ENCODE measurements around the gene UNC5A.

Gene UNC5A

DNA sequence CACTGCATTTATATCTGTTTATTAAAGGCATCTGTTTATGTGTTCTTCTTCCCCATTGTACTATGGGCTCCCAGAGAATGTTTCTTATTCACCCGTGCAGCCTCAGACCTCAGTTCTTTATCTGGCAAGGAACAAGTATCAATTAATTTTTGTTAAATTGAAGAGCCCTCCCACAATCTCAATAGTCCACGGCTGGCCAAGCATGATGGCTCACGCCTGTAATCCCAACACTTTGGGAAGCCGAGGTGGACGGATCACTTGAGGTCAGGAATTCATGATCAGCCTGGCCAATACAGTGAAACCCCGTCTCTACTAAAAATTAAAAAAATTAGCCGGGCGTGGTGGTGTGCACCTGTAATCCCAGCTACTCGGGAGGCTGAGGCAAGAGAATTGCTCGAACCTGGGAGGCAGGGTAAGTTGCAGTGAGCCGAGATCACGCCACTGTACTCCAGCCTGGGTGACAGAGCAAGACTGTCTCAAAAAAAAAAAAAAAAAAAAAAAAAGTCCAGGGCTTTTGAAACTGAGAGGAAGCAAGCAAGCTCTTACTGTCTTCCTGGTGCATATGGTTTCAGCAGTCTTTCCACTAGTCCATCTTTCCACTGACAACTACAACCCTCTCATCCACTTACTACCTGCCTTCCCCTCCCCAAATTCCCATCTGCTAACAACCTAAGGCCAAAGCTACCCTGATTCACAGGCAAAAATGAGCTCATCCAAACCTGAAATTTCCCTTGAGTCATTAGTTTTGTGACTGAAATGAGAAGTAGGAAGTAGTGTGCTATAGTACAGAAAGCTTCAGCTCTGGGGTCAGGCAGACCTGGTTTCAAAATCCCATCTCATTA is 91.1 kb downstream of the UNC5A start:
- no peak for DNase-seq

DNA sequence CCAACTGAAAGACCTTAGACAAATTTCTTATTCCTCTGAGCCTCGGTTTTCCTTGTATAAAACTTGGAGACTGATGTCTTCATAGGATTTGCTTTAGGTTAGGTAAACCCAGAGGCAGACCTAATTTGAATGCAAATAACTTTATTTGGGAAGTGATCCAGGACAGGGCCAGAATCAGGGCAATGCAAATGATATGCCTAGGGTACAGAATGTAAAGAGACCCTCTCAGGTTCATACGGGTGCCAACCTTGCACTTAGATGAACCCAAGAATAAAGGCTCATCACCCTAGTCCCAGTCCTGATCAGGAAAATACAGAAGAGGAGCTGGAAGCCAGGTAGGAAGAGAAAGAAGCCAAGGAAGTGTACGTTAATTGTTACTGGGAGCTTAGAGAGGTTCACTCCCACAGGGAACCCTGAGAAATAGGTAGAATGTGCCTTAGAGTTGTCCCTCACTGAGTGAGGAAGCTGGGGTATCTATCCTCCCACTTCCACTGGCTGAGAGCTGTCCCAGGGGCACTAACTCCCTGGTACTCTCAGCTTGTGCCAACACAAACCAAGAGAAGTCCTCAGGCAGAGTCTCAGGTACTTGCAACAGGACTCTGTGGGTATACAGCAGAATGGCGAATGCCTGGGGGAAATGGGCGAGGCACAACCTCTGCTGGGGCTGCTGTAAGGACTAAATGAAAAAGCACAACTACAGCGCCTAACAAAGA is 91.9 kb downstream of the UNC5A start:
- DNase-seq = no peak

GRCh38 chr5:176902911-176903664 is 92.7 kb downstream of the UNC5A start:
- no peak for DNase-seq

DNA sequence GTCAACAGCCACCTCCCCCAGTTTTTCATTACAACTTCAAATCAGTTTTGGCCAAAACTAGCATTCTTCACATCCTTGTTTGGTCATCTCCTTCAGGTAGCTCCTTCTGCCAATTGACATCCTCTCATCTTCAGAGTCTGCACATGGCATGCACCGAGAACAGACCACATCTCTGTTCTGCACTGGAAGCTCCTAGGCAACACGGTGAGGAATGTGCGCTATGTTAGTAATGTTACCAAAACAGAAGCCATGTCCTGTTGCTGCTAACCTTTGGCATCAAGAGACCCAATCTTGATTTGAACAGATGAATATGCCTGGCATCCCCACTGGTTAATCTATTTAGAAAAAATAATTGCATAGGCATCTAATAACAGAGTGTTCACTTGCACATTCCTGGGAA is 93.9 kb downstream of the UNC5A start:
- no peak for DNase-seq

GRCh38 chr5:176906126-176906525 is 95.8 kb downstream of the UNC5A start:
- no peak for DNase-seq

DNA sequence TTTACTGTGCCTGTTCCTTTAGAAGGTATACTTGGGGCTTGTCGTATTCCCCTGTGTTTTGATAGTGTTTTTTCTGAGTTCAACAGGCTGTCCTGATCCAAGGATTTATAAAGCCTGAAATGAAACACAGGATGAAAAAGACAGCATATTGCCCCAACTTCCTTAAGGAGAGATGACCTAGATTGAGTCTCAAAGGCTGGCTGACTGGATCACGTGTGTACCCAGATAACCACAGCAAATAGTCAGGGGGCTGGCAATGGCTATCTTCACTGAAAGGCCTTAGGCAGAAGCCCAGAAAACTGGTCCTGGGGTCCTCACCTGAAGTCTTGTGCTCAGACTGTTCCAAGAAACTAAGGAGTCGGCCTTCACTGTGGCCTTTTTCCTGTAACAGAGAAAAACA is 96.4 kb downstream of the UNC5A start:
- DNase-seq = no peak

GRCh38 chr5:176908675-176909368 is 98.5 kb downstream of the UNC5A start:
- DNase-seq = no peak

DNA sequence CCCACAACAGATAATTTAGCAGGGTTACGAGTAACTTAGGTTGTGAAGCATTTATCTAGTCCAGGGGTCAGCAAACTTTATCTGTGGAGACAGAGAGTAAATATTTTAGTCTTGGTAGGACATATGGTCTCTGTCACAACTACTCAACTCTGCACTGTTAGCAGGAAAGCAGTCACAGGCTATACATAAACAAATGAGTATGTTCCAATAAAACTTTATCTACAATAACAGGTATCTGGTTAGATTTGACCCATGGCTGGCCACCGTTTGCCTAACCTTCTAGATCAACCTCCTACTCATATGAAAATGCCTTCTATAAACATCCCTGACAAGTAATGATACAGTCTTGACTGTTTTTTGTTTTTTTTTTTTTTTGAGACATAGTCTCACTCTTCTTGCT is 101.8 kb downstream of the UNC5A start:
- DNase-seq = no peak

- no peak for DNase-seq
Measured at GRCh38 chr5:176915906-176916305, 105.5 kb downstream of the UNC5A start.

GRCh38 chr5:176916337-176916736 is 106.0 kb downstream of the UNC5A start:
- no peak for DNase-seq

DNA sequence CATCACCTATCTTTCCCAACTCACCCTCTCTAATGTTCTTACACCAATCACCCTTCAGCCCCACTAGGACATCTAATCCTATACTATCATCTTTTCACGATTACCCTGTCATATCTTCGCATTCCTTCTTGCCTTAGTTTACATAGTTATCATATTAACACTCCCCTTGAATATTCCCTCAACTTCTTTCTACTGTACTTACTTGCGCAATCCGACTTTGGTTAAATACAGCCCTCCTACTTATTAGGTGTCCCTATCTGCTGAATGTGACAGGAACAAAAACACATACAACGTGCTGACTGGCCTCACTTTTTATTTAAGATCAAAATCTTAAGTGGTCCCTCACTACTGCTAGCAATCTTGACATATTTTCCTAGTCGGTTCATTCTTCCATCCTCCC is 108.3 kb downstream of the UNC5A start:
- no peak for DNase-seq

- DNase-seq = no peak
Measured at GRCh38 chr5:176921714-176922113, 111.4 kb downstream of the UNC5A start.

DNA sequence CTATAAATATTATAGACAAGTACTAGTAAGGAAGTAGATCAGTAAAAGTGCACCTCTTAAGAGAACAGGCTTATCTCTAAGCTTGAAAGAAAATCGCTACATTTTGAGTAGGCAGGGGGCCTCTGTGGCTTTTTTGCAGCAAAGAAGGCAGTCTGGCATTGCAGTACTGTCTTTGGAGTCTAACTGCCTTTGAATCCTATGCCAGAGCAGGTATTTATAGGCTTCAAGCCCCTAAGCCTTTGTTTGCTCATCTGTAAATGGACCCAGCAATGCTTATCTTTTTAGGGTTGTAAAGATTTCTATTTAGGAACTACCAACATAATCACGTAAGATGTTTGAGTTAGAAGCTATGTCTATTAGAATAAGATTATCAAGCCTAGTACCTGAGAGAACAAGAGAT is 112.5 kb downstream of the UNC5A start:
- no peak for DNase-seq

GRCh38 chr5:176927562-176927961 is 117.2 kb downstream of the UNC5A start:
- no peak for DNase-seq

DNA sequence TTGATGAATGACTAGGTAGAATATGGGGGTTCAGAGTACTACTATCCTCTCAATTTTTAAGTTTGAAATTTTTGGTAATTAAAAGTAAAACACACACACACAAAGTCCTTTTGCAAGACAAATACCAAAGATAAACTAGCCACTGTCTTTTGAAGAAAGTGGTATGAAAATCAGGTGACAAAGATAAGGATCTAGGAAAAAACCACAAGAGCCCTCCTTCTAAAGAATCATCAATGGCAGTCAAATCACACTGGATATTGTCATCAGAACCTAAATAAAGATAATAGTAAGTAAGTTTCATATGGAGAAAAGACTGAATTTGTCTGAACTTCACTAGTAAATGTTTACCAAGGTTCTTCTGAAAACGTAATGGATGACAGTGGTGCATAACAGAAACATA is 119.3 kb downstream of the UNC5A start:
- no peak for DNase-seq
